Anterior cingulate cortex (tissue), 58 donors: ENCODE measurements around the gene ZCCHC17.
A peak's percentile ranks its signal among the peaks of the same experiment; 100 is the strongest.

ENCODE experiments used
- DNase-seq, 58 donors: peaks; one replicate each; lab custom pipeline; 2025; lab: John Stamatoyannopoulos, UW

Gene ZCCHC17

GRCh38 chr1:31302709-31303441 is 6.0 kb downstream of the ZCCHC17 start:
- no peak for DNase-seq

DNA sequence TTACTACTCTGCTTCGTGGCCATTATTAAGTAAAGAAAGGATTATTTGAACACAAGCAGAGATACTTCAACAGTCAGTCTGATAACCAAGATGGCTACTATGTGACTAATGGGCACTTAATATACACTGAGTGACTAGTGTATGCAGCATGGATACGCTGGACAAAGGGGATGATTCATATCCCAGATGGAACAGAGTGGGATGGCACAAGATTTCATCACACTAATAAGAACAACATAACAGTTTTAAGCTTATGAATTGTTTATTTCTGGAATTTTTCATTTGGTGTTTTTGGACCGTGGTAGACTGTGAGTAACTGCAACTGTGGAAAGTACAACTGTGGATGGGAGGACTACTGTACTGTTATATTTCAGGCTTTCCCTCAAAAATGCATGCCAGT is 9.4 kb downstream of the ZCCHC17 start:
- DNase-seq = no peak

DNA sequence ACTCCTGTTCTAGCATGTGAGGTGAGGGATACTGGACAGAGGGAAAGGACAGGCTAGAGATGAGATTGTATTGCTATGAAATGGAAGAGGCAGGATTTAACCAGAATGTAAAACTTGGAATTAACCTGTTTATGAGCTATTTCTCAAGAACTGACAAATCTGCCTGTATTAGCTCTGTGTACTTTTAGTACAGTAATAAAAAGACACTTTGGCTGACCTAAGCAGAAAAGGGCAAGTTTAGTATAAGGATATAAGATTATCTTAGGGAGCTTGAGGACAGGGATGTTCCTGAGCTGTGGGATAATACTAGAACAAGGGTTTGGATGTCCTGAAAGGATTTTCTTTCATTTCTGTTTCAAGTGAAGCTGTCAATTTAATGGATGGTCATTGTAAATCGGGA is 11.2 kb downstream of the ZCCHC17 start:
- no peak for DNase-seq

DNA sequence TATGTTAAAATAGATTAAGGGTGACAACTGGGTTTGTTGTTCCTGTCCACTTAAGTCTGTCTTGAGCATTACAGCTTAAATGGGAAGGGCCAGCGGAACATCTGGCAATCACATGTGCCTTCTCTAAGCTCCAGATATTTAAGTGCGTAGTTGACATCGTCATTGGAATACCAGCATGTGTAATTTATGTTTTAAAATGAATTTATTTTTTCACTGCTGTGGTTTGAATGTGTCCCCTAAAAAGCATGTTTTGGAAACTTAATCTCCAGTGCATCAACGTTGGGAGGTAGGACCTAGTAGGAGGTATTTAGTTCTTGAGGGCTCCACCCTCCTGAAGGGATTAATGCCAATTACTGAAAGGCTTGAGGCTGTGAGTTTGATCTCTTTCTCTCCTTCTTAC is 13.4 kb downstream of the ZCCHC17 start:
- no peak for DNase-seq

- DNase-seq = no peak
These were observed 19.1 kb downstream of the ZCCHC17 start for GRCh38 chr1:31315902-31316301.

GRCh38 chr1:31318146-31318545 is 21.3 kb downstream of the ZCCHC17 start:
- no peak for DNase-seq

GRCh38 chr1:31324093-31324492 is 27.3 kb downstream of the ZCCHC17 start:
- DNase-seq = no peak

DNA sequence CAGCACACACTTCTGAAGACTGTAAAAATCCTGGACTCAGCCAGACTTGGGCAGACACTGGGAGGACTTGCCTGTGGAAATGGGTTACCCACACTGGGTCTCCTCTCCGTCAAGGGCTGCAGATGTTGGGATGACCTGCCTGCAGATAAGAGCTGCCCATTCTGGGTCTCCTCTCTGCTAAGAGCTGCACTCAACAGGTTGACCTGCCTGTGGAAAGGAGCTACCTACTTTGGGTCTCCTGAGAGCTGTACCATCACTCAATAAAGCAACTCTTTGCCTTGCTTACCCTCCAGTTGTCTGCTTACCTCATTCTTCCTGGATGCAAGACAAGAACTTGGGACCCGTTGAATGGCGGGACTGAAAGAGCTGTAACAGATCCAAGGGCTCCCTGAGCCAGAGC is 28.2 kb downstream of the ZCCHC17 start:
- no peak for DNase-seq

DNA sequence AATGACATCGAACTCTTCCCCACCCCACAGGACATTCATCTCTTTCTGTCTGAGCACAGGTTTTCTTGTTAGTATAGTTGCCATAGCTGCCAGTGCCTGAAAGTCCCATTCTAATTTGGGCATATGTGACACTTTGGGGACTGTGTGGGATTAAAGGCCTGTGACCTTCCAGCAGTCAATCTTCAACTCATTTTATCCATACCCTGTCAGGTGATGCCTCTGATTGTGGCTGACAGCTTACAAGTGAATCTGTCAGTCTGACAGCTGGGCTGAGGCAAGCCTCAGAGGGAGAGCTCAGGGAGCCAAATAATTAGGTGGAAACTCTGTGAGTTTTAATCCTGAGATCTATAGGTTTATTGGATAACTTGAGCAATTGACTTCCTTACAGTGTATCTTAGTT is 29.6 kb downstream of the ZCCHC17 start:
- DNase-seq = no peak

- no peak for DNase-seq
These were observed 30.5 kb downstream of the ZCCHC17 start for GRCh38 chr1:31327381-31327780.

DNA sequence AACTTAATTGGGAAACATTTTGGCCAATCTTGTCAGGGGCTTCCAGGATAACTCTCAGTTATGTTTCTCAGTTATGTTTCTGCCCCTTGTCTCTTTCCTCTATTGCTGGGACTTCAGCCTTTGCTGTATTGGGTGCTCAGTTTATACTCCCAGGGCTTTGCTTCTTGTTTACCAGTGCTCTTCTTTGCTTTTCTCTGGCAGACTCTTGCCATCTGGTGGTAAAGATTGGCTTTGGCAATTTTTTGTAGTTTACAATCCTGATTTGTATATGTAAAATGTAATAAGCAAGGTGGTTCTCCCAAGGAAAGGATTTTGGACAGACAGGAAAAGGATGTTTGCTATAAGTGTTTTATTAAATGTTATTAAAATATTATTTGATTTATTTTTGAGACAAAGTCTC is 38.2 kb downstream of the ZCCHC17 start:
- DNase-seq = peak in 5 of 58 donors; percentile 5 to 45 (median 14)

GRCh38 chr1:31336687-31337467 is 40.0 kb downstream of the ZCCHC17 start:
- no peak for DNase-seq

GRCh38 chr1:31344503-31344902 is 47.7 kb downstream of the ZCCHC17 start:
- no peak for DNase-seq

GRCh38 chr1:31345635-31346034 is 48.8 kb downstream of the ZCCHC17 start:
- no peak for DNase-seq

DNA sequence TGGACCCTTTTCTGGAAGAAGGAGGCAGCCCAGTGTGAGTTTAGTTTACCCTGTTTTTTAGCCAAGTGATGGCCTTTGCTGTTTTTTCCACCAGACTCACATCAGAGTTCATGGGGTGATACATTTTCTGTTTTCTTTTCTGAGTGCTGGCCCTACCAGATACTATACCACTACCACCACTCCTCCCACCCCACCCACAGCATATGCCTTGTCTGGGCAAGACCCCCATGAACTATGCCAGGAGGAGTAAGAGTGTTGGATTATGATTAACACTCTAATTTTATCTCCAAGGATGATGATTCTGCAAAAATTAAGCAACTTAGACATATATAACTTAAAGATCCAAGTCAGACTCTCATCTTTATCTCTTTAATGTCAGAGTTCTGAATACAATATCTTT is 50.0 kb downstream of the ZCCHC17 start:
- DNase-seq = no peak

DNA sequence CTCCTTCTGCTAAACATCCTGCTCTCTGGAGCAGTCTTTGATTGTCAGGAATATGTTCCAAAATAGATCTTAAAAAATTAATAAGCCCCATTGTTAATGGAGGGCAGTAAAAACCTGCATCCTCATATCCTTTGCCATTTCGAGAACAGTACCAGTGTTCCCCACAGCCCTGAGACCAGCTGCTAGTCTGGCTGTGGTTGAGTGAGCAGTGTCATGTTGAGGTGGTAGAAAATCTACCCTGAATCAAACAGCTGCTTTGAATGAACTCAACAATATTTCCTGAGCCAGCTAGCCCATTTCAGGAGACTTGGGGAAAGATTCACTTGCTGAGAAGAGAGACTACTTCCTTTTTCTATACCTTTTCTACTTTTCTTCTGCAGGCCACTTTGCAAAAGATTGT is 51.6 kb downstream of the ZCCHC17 start:
- no peak for DNase-seq

DNA sequence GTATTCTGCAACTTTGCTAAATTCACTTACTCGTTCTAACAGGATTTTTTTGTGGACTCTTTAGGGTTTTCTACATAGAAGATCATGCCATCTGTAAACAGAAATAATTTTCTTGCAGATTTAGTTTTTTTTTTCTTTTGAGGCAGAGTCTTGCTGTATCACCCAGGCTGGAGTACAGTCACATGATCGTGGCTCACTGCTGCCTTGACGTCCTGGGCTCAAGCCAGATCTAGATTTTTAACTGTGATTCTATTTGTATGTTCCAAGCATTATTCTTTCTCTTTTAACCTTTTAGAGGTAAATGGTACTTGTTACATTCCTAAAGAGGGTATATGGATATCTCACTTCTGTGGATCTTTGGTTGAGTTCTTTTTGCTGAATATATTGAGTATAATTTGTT is 57.5 kb downstream of the ZCCHC17 start:
- peak in 2 of 58 donors; percentile 11 to 35 for DNase-seq

- no peak for DNase-seq
These were observed 59.6 kb downstream of the ZCCHC17 start for GRCh38 chr1:31356427-31356826.

DNA sequence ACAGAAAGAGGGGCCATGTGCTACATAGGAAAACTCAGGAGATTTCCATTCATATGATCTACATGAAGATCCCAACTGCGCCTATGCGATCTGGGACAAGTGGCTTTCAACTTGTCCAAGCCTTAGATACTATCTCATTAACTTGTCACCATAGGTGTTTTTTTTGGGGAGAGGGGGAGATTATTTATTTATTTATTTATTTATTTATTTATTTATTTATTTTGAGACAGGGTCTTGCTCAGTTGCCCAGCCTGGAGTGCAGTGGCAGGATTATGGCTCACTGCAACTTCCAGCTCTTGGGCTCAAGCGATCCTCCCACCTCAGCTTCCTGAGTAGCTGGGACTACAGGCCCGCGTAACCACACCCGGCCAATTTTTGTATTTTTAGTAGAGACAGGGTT is 64.8 kb downstream of the ZCCHC17 start:
- no peak for DNase-seq

DNA sequence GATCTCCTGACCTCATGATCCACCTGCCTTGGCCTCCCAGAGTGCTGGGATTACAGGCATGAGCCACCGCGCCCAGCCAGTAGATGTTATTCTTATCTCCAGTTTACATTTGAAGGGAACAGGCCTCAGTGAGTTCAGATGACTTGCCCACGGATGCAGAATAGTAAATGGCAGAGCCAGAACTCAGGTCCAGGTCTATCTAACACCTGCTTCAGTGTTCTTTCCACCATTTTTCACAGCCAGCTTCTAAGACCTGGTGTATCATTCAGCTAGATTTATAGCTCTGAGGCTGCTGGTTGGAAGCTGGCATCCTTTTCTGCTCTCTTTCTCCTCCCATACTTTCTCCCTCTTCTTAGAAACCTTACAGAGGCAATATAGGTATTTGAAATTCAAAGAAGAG is 65.2 kb downstream of the ZCCHC17 start:
- DNase-seq = no peak

DNA sequence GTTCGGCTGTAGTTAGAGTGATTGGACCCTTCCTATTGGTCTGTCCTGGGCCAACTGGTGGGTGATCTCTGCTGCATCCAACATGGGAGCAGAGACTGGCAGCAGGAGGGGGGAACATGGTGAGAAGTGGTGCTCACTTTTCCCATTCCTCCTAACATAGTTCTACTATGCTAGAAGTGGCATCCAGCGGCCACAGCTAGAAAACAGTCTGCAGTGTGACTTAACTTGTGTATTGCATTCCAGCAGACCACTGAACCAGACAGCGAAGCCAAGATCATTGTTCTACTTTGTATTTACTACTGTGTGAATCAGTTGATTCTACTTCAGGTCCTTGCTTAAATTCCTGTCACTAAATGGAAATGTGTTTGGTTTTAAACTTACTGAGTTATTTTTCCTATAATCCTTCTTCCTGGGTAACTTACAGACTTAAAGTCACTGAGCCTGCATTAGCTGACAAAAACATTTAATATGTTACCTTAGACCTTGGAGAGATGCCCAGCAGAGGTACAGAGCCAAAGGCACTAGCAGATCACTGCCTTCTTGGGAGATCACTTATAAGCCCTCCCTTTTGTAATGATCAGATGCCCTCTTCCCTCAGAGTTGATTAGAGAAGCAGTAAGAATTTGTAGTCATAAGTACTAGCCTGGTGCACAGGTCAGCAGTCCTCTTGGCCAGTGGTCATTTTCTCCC is 67.9 kb downstream of the ZCCHC17 start:
- no peak for DNase-seq
